ENCODE results near the gene FOXS1.
"Not testable (repeated sequence)": the region's sequence is repeated elsewhere in the genome, so short reads cannot be mapped to it uniquely, and the experiment has no call there.

The FOXS1 gene

DNA sequence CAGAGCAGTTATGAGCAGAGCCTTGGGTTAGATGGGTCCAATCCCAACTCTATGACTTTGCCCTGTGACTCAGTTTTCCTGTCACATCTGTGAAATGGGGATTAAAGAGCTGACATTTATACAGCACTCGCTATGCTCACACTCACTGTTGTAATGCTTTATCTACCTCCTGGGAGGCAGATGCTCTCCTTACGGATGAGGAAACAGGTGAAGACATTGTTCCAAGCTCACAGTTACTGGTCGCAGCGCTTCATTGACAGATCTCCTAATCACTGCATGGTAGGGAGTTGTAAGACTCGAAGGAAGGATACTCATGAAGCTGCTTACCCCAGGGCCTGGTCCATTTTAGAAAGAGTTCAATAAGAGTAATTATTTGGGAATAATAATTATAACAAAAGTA is 29.2 kb downstream of the FOXS1 start:
- Histone ChIP-seq H3K36me3 (ENCODE audit: control insufficient read depth, insufficient read depth, low read length) (no peaks in the 10 kb centered on the region), H3K27me3 (replicated peaks; ENCODE audit: control insufficient read depth, insufficient read depth, low read length) (no peaks in the 10 kb centered on the region), H3K4me3 (replicated peaks; ENCODE audit: low read depth, low read length) (no peak overlapping the region)
- no peak for DNase-seq (ENCODE audit: extremely low read depth, insufficient read length)
- TF ChIP-seq, protein P1, sequence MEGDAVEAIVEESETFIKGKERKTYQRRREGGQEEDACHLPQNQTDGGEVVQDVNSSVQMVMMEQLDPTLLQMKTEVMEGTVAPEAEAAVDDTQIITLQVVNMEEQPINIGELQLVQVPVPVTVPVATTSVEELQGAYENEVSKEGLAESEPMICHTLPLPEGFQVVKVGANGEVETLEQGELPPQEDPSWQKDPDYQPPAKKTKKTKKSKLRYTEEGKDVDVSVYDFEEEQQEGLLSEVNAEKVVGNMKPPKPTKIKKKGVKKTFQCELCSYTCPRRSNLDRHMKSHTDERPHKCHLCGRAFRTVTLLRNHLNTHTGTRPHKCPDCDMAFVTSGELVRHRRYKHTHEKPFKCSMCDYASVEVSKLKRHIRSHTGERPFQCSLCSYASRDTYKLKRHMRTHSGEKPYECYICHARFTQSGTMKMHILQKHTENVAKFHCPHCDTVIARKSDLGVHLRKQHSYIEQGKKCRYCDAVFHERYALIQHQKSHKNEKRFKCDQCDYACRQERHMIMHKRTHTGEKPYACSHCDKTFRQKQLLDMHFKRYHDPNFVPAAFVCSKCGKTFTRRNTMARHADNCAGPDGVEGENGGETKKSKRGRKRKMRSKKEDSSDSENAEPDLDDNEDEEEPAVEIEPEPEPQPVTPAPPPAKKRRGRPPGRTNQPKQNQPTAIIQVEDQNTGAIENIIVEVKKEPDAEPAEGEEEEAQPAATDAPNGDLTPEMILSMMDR (IDR thresholded peaks at IDR 0.05; ENCODE audit: insufficient read depth, low read length, poor library complexity, severe bottlenecking), result no peak

DNA sequence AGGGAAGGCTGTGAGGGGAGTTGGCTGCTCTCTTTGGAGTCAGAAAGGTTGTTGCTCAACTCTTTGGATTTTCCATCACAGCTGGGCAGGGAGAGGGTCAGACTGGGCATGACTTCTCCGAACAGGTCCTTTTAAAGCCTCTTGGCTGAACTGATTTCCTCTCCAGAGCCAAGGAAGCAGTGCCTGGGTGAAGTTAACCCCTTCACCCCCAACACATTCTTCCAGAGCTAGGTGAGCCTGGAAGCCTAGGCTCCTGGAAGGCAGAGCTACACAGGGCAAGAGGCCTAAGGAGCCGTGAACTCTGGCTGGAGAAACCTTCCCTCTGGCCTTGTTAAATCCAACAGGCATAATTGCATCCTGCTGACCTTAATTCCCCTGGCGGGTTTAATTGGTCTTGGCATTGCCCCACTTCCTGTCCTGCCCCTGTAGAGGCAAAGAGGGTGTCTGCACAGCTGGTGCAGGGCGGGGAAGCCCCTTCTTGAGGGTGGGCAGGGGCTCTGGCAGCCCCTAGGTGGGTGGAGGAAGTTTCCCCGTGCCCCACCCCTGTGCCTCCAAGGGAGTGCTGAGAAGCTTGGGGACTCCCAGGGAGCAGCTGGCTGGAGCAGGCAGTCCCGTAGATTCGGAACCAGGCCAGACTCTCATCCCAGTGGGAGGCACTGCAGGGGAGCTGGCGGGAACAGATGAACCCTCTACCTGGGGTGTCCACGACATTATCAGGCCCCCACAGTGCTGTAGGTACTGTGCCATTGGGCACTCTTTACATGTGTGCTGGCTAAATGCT is 29.8 kb downstream of the FOXS1 start:
- H3K4me3 ChIP-seq (replicated peaks; ENCODE audit: low read depth, low read length), result no peak overlapping the region
- no peaks in the 10 kb centered on the region; the same call in 1 of the 2 replicates for H3K36me3 ChIP-seq (ENCODE audit: control insufficient read depth, insufficient read depth, low read length)
- no peak for DNase-seq (ENCODE audit: extremely low read depth, insufficient read length)
- TF ChIP-seq, protein P1 (IDR thresholded peaks at IDR 0.05; ENCODE audit: insufficient read depth, low read length, poor library complexity, severe bottlenecking), result no peak
- H3K27me3 ChIP-seq (replicated peaks; ENCODE audit: control insufficient read depth, insufficient read depth, low read length), result no peaks in the 10 kb centered on the region

DNA sequence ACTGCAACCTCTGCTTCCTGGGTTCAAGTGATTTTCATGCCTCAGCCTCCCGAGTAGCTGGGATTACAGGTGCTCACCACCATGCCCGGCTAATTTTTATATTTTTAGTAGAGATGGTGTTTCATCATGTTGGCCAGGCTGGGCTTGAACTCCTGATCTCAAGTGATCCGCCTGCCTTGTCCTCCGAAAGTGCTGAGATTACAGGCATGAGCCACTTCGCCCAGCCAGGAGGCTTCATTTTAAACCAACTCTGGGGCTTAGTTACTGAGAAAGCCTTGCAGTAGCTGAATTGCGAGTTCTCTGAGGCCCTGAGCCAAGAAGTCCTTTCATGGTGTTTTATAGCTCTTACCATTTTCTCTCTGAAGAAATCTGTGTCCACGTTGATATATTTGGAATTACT is 31.3 kb downstream of the FOXS1 start:
- H3K27me3 ChIP-seq (replicated peaks; ENCODE audit: control insufficient read depth, insufficient read depth, low read length); DNase-seq (ENCODE audit: extremely low read depth, insufficient read length); H3K36me3 ChIP-seq (ENCODE audit: control insufficient read depth, insufficient read depth, low read length); H3K4me3 ChIP-seq (replicated peaks; ENCODE audit: low read depth, low read length): not testable (repeated sequence)

DNA sequence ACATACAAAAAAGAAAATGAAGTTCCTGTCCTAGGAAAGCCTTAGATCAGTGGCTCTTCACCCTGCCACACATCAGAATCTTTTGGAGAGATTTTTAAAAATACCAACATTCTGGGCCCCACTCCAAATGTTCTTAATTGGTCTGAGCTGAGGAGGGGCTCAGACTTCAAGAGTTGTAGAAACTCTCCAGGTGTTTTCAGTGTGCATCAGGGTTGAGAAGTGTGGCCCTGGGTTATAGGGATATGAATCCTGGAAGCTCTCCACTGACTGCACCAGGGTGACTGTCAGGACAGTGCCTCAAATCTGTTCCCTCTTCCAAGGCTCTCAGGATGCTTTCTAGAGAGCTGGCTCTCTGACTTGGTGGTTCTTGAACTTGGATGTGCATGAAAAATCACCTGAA is 31.8 kb downstream of the FOXS1 start:
- Histone ChIP-seq H3K36me3 (ENCODE audit: control insufficient read depth, insufficient read depth, low read length) (no peaks in the 10 kb centered on the region; the same call in 1 of the 2 replicates), H3K4me3 (replicated peaks; ENCODE audit: low read depth, low read length) (no peak overlapping the region), H3K27me3 (replicated peaks; ENCODE audit: control insufficient read depth, insufficient read depth, low read length) (no peaks in the 10 kb centered on the region)
- no peak for DNase-seq (ENCODE audit: extremely low read depth, insufficient read length)
- TF ChIP-seq, protein P1 (IDR thresholded peaks at IDR 0.05; ENCODE audit: insufficient read depth, low read length, poor library complexity, severe bottlenecking), result no peak

DNA sequence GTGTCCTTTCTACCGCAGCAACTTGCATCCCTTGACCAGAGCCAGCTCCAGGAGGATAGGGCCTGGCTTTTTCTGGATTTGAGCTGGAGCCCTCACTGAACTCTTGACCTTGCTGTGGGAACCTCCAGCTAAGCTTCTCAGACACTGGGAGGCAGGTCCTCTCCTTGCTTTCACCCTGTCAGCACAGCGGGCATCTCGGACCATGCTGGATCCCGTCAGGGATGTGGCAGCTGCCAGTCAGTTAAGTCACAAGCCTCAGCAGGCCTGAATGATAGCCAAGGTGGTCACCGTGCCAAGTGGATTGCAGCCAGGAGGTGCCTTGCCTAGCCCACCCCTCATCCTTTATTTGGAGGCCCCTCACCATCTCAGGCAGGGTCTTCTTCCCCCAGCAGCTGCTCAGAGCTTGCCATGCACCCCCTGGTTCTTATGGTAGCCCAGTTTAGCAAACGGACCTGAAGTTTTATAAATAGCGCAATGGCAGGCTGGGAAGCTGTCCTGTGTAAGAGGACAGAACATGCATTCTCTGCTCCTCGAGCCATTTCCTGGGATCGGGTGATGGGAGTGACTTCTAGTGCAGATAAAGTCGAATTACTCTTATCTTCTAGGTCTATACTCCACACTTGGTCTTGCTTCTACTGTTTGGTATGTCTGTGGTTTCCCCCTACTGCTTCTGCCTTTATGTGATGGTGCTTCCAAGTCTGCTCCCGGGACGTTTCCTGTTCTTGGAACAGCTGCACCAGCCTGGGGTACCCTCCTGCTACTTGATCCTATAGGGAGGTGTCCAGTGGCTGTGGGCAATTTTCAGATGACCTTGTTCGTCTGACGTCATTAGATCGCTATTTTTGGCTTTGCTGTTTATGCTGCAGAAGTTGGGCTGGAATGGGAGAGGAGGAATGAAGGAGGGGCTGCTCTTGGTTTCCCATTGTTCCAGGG is 33.3 kb downstream of the FOXS1 start:
- Histone ChIP-seq H3K36me3 (ENCODE audit: control insufficient read depth, insufficient read depth, low read length) (no peaks in the 10 kb centered on the region; the same call in 1 of the 2 replicates), H3K4me3 (replicated peaks; ENCODE audit: low read depth, low read length) (no peak overlapping the region), H3K27me3 (replicated peaks; ENCODE audit: control insufficient read depth, insufficient read depth, low read length) (no peaks in the 10 kb centered on the region)
- TF ChIP-seq, protein P1 (IDR thresholded peaks at IDR 0.05; ENCODE audit: insufficient read depth, low read length, poor library complexity, severe bottlenecking), result no peak
- DNase-seq (ENCODE audit: extremely low read depth, insufficient read length), result no peak

DNA sequence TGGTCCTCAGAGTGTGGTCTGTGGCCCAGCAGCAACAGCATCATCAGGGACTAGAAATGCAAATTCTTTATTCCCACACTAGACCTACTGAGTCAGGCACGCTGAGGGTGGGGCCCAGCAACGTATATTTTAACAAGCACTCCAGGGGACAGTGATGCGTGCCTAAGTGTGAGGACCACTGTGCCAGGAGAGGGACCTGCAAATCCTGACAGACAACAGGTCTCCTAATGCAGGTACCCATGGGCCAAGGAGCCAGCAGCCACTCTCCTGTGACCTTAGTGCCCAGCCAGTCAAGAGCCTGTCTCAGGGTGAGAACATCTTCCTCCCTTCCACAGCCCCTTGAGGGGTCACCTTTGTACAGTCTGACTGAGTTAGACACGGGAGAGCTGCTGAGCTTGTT is 34.2 kb downstream of the FOXS1 start:
- no peaks in the 10 kb centered on the region; the same call in 1 of the 2 replicates for H3K36me3 ChIP-seq (ENCODE audit: control insufficient read depth, insufficient read depth, low read length)
- no peak for DNase-seq (ENCODE audit: extremely low read depth, insufficient read length)
- TF ChIP-seq, protein P1 (IDR thresholded peaks at IDR 0.05; ENCODE audit: insufficient read depth, low read length, poor library complexity, severe bottlenecking), result no peak
- no peak overlapping the region for H3K4me3 ChIP-seq (replicated peaks; ENCODE audit: low read depth, low read length)
- no peaks in the 10 kb centered on the region for H3K27me3 ChIP-seq (replicated peaks; ENCODE audit: control insufficient read depth, insufficient read depth, low read length)
